Left renal cortex interstitium (tissue), 4 donors: ENCODE measurements around the gene NFILZ. TPM values are rescaled to one million over a fixed set of nuclear protein-coding genes. Genes with fewer than 3 reads are reported as not detected.

ENCODE experiments used
- polyA plus RNA-seq, 4 donors: library from polyadenylated mRNA; unstranded; fragments of 120-200 nt; gene quantifications; one replicate each; pipeline ENCODE4 v1.2.1, GENCODE V29; 2013; ENCODE audit not compliant: insufficient read length in 4 of 4

The NFILZ gene
- polyA plus RNA-seq, 4 donors = not detected

Other genes starting within 250 kb of the NFILZ start
- 100 to 1,000 TPM; 121 to 180 (median 168) TPM for gene RAB11B, start 240.3 kb upstream of the NFILZ start, polyA plus RNA-seq
- 10 to 100 TPM; 11.4 to 20.8 (median 15.7) TPM for gene MARCHF2, start 217.3 kb upstream of the NFILZ start, polyA plus RNA-seq
- 100 to 1,000 TPM; 354 to 431 (median 393) TPM for gene HNRNPM, start 185.7 kb upstream of the NFILZ start, polyA plus RNA-seq
- 1 to 10 TPM in 3 of 4 donors, under 1 TPM in 1; 0.70 to 3.0 (median 1.9) TPM for gene PRAM1, start 128.0 kb upstream of the NFILZ start, polyA plus RNA-seq
- 10 to 100 TPM; 16.9 to 35.9 (median 25.8) TPM for gene ZNF414, start 116.5 kb upstream of the NFILZ start, polyA plus RNA-seq
- 10 to 100 TPM in 2 of 4 donors, 1 to 10 TPM in 2; 4.3 to 13.3 (median 8.7) TPM for gene MYO1F, start 53.2 kb upstream of the NFILZ start, polyA plus RNA-seq
- gene ADAMTS10, start 19.9 kb upstream of the NFILZ start, polyA plus RNA-seq = 10 to 100 TPM; 24.8 to 60.2 (median 43.2) TPM
- not detected for gene ACTL9, start 68.2 kb downstream of the NFILZ start, polyA plus RNA-seq
- not detected for gene OR2Z1, start 91.0 kb downstream of the NFILZ start, polyA plus RNA-seq
- gene ZNF558, start 201.7 kb downstream of the NFILZ start, polyA plus RNA-seq = 10 to 100 TPM; 37.8 to 44.5 (median 41.1) TPM
- not detected for gene MBD3L1, start 201.7 kb downstream of the NFILZ start, polyA plus RNA-seq